CD4-positive, alpha-beta T cell (primary cell): ENCODE measurements around the gene FAAP20. TPM values are rescaled to one million over a fixed set of nuclear protein-coding genes. Genes with fewer than 3 reads are reported as not detected.

Source experiments
- ATAC-seq: fragments of 200-7000 bp; cut with Tn5 transposase; one replicate; pipeline ENCODE4 v1.10.0; 2022; ENCODE audit warnings: mild to moderate bottlenecking; ENCODE audit not compliant: poor library complexity
- CTCF ChIA-PET: fragments of 350-600 bp; sonication (Branson Sonifier 250); formaldehyde crosslinking; loops from one replicate; lab custom pipeline; 2021; ENCODE audit warnings: antibody characterized with exemption, inconsistent platforms; lab: Charles Lee
- POLR2A ChIA-PET: fragments of 350-600 bp; sonication (Branson Sonifier 250); formaldehyde crosslinking; loops from one replicate; lab custom pipeline; 2021; ENCODE audit warnings: antibody characterized with exemption, inconsistent platforms; lab: Charles Lee
- DNase-seq, 14 experiments: peaks; one replicate each; pipeline ENCODE4 v3.0.0-alpha.2; 2013 to 2020; ENCODE audit warnings: mixed read lengths in 2 of 14
- H3K27ac ChIP-seq, 2 donors: one replicate each; pipeline versions ENCODE4 v1.5.1 to v1.7.0; 2013; ENCODE audit warnings: low read length in 2 of 2, low read depth in 1 of 2, mild to moderate bottlenecking in 1 of 2
- H3K27me3 ChIP-seq, 2 experiments: 1 replicate in 1 of 2; 2 replicates in 1 of 2; pipeline versions ENCODE4 v1.6.1 to v1.7.0; 2013; ENCODE audit warnings: low read length in 2 of 2, control low read depth in 1 of 2, mild to moderate bottlenecking in 1 of 2, moderate library complexity in 1 of 2; ENCODE audit not compliant: insufficient read depth in 2 of 2, control insufficient read depth in 1 of 2
- H3K36me3 ChIP-seq: one replicate; pipeline ENCODE4 v1.6.1; 2013; ENCODE audit warnings: low read length, control low read depth; ENCODE audit not compliant: insufficient read depth
- H3K4me1 ChIP-seq: one replicate; pipeline ENCODE4 v1.6.1; 2013; ENCODE audit warnings: low read length, control low read depth; ENCODE audit not compliant: insufficient read depth
- H3K4me3 ChIP-seq: one replicate; pipeline ENCODE4 v1.5.1; 2013; ENCODE audit warnings: mild to moderate bottlenecking, low read length, moderate library complexity
- H3K9me3 ChIP-seq, 2 experiments: 1 replicate in 1 of 2; 2 replicates in 1 of 2; pipeline versions ENCODE4 v1.6.1 to v1.7.0; 2013; ENCODE audit warnings: low read length in 2 of 2, mild to moderate bottlenecking in 2 of 2, control low read depth in 1 of 2, moderate library complexity in 1 of 2; ENCODE audit not compliant: control insufficient read depth in 1 of 2, insufficient read depth in 1 of 2
- H3K27ac Mint-ChIP-seq: one replicate; pipeline ENCODE4 v1.8.0; 2020; ENCODE audit warnings: mixed read lengths
- H3K27me3 Mint-ChIP-seq: one replicate; pipeline ENCODE4 v1.8.0; 2021; ENCODE audit warnings: mixed read lengths
- H3K36me3 Mint-ChIP-seq: one replicate; pipeline ENCODE4 v1.8.0; 2021; ENCODE audit warnings: low read depth, mixed read lengths
- H3K4me1 Mint-ChIP-seq: one replicate; pipeline ENCODE4 v1.8.0; 2021; ENCODE audit warnings: low read depth, mixed read lengths
- H3K4me3 Mint-ChIP-seq: one replicate; pipeline ENCODE4 v1.8.0; 2020; ENCODE audit warnings: mild to moderate bottlenecking, mixed read lengths
- H3K9me3 Mint-ChIP-seq: one replicate; pipeline ENCODE4 v1.8.0; 2020; ENCODE audit warnings: mixed read lengths
- intact Hi-C, 2 experiments: fragments of 100-400 bp; cut with DNase I in 1 of 2; cut with micrococcal nuclease in 1 of 2; formaldehyde crosslinking; loops; one replicate each; pipeline versions ENCODE4 v1.15.1 to v1.9.0; 2023 to 2025; cut with DNase I, micrococcal nuclease
- total RNA-seq, 174 experiments: library from RNA in 2 of 174; stranded (reverse) in 2 of 174; gene quantifications; one replicate each; pipeline ENCODE4 v1.2.3 and lab custom pipeline; 2021 to 2026
- TF ChIP-seq, protein P1 (sequence below): fragments of 200-600 bp; IDR thresholded peaks from one replicate; pipeline ENCODE4 v1.8.0; 2022; ENCODE audit warnings: antibody characterized with exemption, mild to moderate bottlenecking

The FAAP20 gene
- total RNA-seq, 2 experiments from 2014 or later, result 51.7 to 53.1 TPM

DNA sequence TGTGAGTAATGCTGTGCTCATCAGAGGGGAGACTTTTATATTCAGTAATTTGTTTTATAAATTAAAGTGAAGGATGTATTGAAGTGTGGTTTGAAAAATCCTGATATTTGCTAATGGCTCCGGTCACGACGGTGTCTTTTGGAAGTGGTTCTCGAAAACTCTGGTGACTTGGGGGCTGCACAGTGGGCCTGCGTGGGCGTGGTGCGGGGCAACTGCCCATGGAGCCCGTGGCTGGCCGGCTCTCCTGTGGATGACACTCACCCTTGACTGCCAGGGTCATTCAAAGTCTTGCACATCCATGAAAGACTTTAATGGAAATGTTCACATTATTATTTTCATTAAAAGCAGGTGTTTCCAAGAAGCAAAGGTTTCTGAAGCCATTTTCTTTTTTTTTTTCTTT is 7.7 kb downstream of the FAAP20 start:
- intact Hi-C loops, result no loop called here
- H3K4me3 Mint-ChIP-seq, result no peak overlapping the region
- no peaks in the 10 kb centered on the region for H3K27me3 ChIP-seq
- ATAC-seq, result no peak
- peaks cover 6% of the 10 kb centered on the region for H3K36me3 Mint-ChIP-seq
- peaks cover 18% of the 10 kb centered on the region for H3K4me1 ChIP-seq
- no peaks in the 10 kb centered on the region for H3K9me3 Mint-ChIP-seq
- ChIA-PET CTCF (no interaction called here), POLR2A (no interaction called here)
- H3K4me1 Mint-ChIP-seq, result no peaks in the 10 kb centered on the region
- H3K4me3 ChIP-seq, result no peak overlapping the region
- peak overlapping the region; percentile 51 for H3K27ac Mint-ChIP-seq
- H3K27ac ChIP-seq, result no peak overlapping the region
- peaks cover 0 to 5% of the 10 kb centered on the region in 2 experiments for H3K9me3 ChIP-seq
- TF ChIP-seq, protein P1, sequence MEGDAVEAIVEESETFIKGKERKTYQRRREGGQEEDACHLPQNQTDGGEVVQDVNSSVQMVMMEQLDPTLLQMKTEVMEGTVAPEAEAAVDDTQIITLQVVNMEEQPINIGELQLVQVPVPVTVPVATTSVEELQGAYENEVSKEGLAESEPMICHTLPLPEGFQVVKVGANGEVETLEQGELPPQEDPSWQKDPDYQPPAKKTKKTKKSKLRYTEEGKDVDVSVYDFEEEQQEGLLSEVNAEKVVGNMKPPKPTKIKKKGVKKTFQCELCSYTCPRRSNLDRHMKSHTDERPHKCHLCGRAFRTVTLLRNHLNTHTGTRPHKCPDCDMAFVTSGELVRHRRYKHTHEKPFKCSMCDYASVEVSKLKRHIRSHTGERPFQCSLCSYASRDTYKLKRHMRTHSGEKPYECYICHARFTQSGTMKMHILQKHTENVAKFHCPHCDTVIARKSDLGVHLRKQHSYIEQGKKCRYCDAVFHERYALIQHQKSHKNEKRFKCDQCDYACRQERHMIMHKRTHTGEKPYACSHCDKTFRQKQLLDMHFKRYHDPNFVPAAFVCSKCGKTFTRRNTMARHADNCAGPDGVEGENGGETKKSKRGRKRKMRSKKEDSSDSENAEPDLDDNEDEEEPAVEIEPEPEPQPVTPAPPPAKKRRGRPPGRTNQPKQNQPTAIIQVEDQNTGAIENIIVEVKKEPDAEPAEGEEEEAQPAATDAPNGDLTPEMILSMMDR, result no peak
- peaks cover 10% of the 10 kb centered on the region for H3K36me3 ChIP-seq
- DNase-seq, result no peak
- H3K27me3 Mint-ChIP-seq, result no peaks in the 10 kb centered on the region

- H3K27me3 ChIP-seq, result no peaks in the 10 kb centered on the region
- TF ChIP-seq, protein P1, result no peak
- H3K9me3 ChIP-seq, result peaks cover 0 to 5% of the 10 kb centered on the region in 2 experiments
- Mint-ChIP-seq H3K36me3 (peaks cover 6% of the 10 kb centered on the region), H3K27ac (peak overlapping the region; percentile 51), H3K4me1 (no peaks in the 10 kb centered on the region), H3K27me3 (no peaks in the 10 kb centered on the region), H3K4me3 (no peak overlapping the region), H3K9me3 (no peaks in the 10 kb centered on the region)
- no peak overlapping the region for H3K27ac ChIP-seq
- ChIA-PET POLR2A (no interaction called here), CTCF (no interaction called here)
- H3K36me3 ChIP-seq, result peaks cover 10% of the 10 kb centered on the region
- DNase-seq (no peak), ATAC-seq (no peak)
- H3K4me3 ChIP-seq, result no peak overlapping the region
- intact Hi-C loops, result no loop called here
- H3K4me1 ChIP-seq, result peaks cover 15% of the 10 kb centered on the region
Observed at GRCh38 chr1:2185880-2186855, 8.4 kb downstream of the FAAP20 start.

DNA sequence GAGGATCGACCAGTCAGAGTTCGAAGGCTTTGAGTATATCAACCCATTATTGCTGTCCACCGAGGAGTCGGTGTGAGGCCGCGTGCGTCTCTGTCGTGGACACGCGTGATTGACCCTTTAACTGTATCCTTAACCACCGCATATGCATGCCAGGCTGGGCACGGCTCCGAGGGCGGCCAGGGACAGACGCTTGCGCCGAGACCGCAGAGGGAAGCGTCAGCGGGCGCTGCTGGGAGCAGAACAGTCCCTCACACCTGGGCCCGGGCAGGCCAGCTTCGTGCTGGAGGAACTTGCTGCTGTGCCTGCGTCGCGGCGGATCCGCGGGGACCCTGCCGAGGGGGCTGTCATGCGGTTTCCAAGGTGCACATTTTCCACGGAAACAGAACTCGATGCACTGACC is 9.6 kb downstream of the FAAP20 start:
- Histone ChIP-seq H3K27me3 (no peaks in the 10 kb centered on the region), H3K4me3 (no peak overlapping the region), H3K27ac (no peak overlapping the region), H3K4me1 (peaks cover 6% of the 10 kb centered on the region), H3K9me3 (peaks cover 0 to 5% of the 10 kb centered on the region in 2 experiments), H3K36me3 (peaks cover 15% of the 10 kb centered on the region)
- DNase-seq, result no peak
- intact Hi-C loops, result no loop called here
- Mint-ChIP-seq H3K27me3 (no peaks in the 10 kb centered on the region), H3K36me3 (peaks cover 6% of the 10 kb centered on the region), H3K9me3 (no peaks in the 10 kb centered on the region), H3K4me1 (no peaks in the 10 kb centered on the region), H3K27ac (no peak overlapping the region), H3K4me3 (no peak overlapping the region)
- CTCF ChIA-PET, result no interaction called here
- TF ChIP-seq, protein P1, result no peak
- no peak for ATAC-seq
- POLR2A ChIA-PET, result no interaction called here
